Esophagus muscularis mucosa (tissue), 2 donors: ENCODE results near the gene MED13L.

Experiments used
- POLR2A ChIP-seq: fragments of 450-650 bp; IDR thresholded peaks from one replicate; pipeline ENCODE4 v1.6.1; 2017; ENCODE audit warnings: antibody characterized with exemption, moderate library complexity, mild to moderate bottlenecking, low read depth
- POLR2AphosphoS5 ChIP-seq, 2 donors: sonication (generic); formaldehyde crosslinking; IDR thresholded peaks; one replicate each; pipeline ENCODE4 v1.6.1; 2017; ENCODE audit warnings: antibody characterized with exemption in 2 of 2

DNA sequence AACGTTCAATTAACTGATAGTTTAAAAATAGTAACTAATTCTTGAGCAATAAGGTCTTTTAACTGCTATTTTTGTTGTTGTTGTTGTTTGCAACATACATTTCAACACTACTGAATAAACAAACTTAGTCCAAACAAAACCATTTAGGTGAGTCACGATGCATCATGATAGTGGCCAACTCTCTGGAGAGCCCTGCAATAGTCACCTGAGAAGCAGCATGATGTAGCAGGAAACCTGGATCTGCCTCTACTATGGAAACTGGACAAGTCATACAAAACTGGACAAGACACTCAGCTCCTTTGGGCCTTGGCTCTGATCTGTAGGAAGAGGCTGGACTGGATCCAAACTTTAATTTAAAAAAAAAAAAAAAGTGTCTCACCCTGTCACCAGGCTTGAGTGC, 117.3 kb downstream of the MED13L start:
- TF ChIP-seq POLR2A (no peak), POLR2AphosphoS5 (IDR thresholded peaks at IDR 0.05) (no peak)
